HG03575 (cell line): ENCODE measurements around the gene RFC1.
"Not testable (repeated sequence)": the region's sequence is repeated elsewhere in the genome, so short reads cannot be mapped to it uniquely, and the experiment has no call there.

Source experiments
- ATAC-seq: cut with Tn5 transposase; IDR thresholded peaks from one replicate; pipeline ENCODE4 v1.9.1; 2021; ENCODE audit not compliant: unreplicated experiment, insufficient number of reproducible peaks, low FRiP score; ENCODE audit errors: extremely low read depth

The RFC1 gene

GRCh38 chr4:39365830-39366771 is at the start of gene RFC1:
Gene RFC1 (minus strand): TSS chr4:39366362. CDS start chr4:39366241, 121 bp downstream.
- no peak for ATAC-seq

GRCh38 chr4:39415678-39416283 is 49.6 kb upstream of the RFC1 start:
- no peak for ATAC-seq

DNA sequence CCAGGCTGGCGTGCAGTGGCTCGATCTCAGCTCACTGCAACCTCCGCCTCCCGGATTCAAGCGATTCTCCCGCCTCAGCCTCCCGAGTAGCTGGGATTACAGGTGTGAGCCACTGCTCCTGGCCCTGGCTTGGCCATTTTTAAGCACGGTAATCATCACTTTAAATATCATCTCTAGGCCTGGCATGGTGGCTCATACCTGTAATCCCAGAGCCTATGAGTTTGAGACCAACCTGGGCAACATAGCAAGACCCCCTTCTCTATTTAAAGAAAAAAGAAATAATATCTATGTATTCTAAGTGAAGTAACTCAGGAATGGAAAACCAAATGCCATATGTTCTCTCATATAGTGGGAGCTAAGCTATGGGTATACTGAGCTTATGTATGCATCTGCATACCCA is 45.4 kb upstream of the RFC1 start:
- ATAC-seq: not testable (repeated sequence)

- no peak for ATAC-seq
Observed at GRCh38 chr4:39410415-39410814, 44.3 kb upstream of the RFC1 start.

GRCh38 chr4:39407584-39407885 is 41.4 kb upstream of the RFC1 start:
- ATAC-seq: no peak

GRCh38 chr4:39406763-39407583 is 40.8 kb upstream of the RFC1 start, which contains the start of gene KLB:
Gene KLB (plus strand): TSS chr4:39406930. CDS start chr4:39406950, 20 bp downstream.
- ATAC-seq: no peak

- not testable (repeated sequence) for ATAC-seq
Observed at GRCh38 chr4:39401640-39402039, 35.5 kb upstream of the RFC1 start.

- no peak for ATAC-seq
Observed at GRCh38 chr4:39394706-39395105, 28.5 kb upstream of the RFC1 start.

GRCh38 chr4:39390603-39391002 is 24.4 kb upstream of the RFC1 start:
- ATAC-seq: no peak

GRCh38 chr4:39384563-39384962 is 18.4 kb upstream of the RFC1 start:
- ATAC-seq: no peak

DNA sequence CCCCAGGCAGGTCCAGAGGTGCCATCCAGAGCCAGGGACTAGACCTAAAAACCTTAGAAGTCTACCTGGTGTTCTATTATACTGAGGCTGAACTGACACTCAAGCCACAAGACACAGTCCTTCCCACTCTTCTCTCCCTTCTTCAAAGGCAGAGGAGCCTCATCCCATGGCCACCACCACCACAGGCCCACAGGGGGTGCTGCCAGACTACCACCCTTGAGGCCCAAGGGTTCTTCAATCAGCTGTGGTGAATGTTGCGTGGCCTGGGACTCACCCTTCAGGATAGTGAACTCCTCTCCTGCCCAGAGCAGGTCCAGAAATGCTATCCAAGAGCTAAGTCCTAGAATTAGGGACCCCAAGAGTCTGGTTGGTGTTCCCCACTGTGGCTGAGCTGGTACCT is 17.5 kb upstream of the RFC1 start:
- ATAC-seq: no peak

DNA sequence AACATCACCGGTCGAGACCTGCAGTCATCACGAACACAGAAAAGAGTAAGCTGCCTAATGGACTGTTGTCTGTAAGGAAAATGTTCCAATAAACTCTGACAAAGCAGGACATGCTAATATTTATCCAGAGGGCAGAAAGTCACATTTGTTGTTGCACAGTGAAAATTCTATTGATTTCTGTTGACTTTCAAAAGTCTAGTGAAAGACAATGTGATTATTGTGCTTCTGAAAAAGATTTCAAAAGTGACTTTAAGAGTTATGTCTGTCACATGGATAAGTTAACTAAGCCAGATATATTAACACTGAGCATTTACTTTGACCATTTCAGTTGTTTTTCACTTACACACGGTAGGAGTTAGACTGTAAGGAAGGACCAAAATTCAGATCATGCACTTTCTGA is 9.3 kb upstream of the RFC1 start:
- no peak for ATAC-seq

DNA sequence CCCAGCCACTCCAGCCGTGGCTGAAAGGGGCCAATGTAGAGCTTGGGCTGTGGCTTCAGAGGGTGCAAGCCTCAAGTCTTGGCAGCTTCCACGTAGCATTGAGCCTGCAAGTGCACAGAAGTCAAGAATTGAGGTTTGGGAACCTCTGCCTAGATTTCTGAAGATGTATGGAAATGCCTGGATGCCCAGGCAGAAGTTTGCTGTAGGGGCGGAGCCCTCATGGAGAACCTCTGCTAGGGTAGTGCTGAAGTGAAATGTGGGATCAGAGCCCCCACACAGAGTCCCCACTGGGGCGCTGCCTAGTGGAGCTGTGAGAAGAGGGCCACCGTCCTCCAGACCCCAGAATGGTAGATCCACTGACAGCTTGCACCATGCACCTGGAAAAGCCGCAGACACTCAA is 5.0 kb upstream of the RFC1 start:
- not testable (repeated sequence) for ATAC-seq

- ATAC-seq: no peak
Observed at GRCh38 chr4:39369301-39369700, 3.1 kb upstream of the RFC1 start.

DNA sequence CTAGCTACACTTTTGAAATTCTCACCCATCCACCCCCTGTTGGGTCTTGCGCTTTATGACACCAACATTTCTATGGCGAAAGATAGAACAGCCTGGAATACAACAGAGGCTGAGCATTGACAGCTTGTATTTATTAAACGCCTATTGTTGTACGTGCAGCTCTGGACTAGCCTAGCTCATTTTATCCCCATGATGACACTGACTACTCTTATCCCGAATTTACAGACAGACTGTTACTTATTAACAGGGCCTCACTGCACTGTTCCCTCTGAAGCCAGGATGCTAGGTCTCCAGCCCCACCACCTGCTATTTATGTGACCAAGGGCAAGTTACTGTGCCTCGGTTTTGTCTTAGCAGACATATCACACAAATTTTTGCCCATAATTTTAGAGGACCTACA is 1.0 kb upstream of the RFC1 start:
- no peak for ATAC-seq

- no peak for ATAC-seq
Observed at GRCh38 chr4:39365360-39365759, 802 bp downstream of the RFC1 start.

- no peak for ATAC-seq
Observed at GRCh38 chr4:39363773-39364393, 2.3 kb downstream of the RFC1 start.

DNA sequence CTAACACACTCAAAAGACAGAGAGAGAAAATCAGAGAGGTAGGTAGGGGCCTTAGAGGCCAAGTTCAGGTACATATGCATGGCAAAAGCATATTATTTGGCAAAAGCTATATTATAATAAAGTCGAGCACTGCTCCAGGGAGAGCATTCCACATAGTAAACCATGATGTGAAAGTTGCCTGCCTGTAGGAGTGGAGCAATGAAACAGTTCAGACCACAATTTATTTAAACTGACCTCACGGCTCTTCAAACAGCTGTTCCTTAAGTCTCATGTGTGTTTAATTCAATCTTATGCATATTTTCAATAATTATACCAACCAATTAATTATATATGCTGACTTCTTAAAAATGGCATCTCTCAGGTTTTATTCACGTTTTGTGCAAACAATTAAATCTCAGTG is 3.3 kb downstream of the RFC1 start:
- no peak for ATAC-seq

- not testable (repeated sequence) for ATAC-seq
Observed at GRCh38 chr4:39360611-39361010, 5.6 kb downstream of the RFC1 start.
